Activated effector memory CD4-positive, alpha-beta T cell treated with anti-CD3 and anti-CD28 coated beads, Interleukin-2, amount 50 U/mL, for 16 hours (primary cell): ENCODE results near the gene PPARD.

ENCODE experiments used
- DNase-seq: peaks from one replicate; pipeline ENCODE4 v3.0.0-alpha.2; 2020

The PPARD gene

GRCh38 chr6:35474131-35474941 is 132.0 kb downstream of the PPARD start:
- DNase-seq = no peak

- DNase-seq = no peak
Measured at GRCh38 chr6:35474942-35475570, 132.7 kb downstream of the PPARD start.

- DNase-seq = no peak
Measured at GRCh38 chr6:35475573-35475972, 133.2 kb downstream of the PPARD start.

GRCh38 chr6:35476004-35476403 is 133.6 kb downstream of the PPARD start:
- no peak for DNase-seq

GRCh38 chr6:35477028-35477427 is 134.7 kb downstream of the PPARD start:
- DNase-seq = no peak
